ENCODE results near the gene SMPD3. TPM values are rescaled to one million over a fixed set of nuclear protein-coding genes. Genes with fewer than 3 reads are reported as not detected.
A peak's percentile ranks its signal among the peaks of the same experiment; 100 is the strongest.
"Not testable (repeated sequence)": the region's sequence is repeated elsewhere in the genome, so short reads cannot be mapped to it uniquely, and the experiment has no call there.

SMPD3 gene
- total RNA-seq (2021) (0.17 and 0.70 TPM in 2 replicates), Bru-seq, nascent RNA (percentile 10 among the genes with signal in this experiment), BruChase-seq, experiment 1, labeled RNA remaining after a 2-hour chase (percentile 7 among the genes with signal in this experiment), BruChase-seq, experiment 2, labeled RNA remaining after a 6-hour chase (percentile 10 among the genes with signal in this experiment)
- long read RNA-seq = 0 reads

- peaks cover 24% of the 10 kb centered on the region for H3K27me3 ChIP-seq (replicated peaks; ENCODE audit: insufficient read depth, low read depth, low read length, poor library complexity)
Measured at GRCh38 chr16:68448360-68448970, at the start of gene SMPD3. TSS of gene SMPD3 (minus strand) at chr16:68448508. CDS start at chr16:68372181, 76,327 bp downstream.

GRCh38 chr16:68496689-68497088 is 48.4 kb upstream of the SMPD3 start:
- Histone ChIP-seq H3K36me3 (ENCODE audit: insufficient read depth, low read length, poor library complexity, severe bottlenecking) (no peaks in the 10 kb centered on the region), H3K4me3 (ENCODE audit: low read depth, low read length, poor library complexity, severe bottlenecking) (no peak overlapping the region), H3K9me3 (ENCODE audit: low read depth, low read length, poor library complexity, severe bottlenecking) (no peaks in the 10 kb centered on the region), H3K4me1 (ENCODE audit: insufficient read depth, low read length, poor library complexity, severe bottlenecking) (no peaks in the 10 kb centered on the region), H3K27ac (ENCODE audit: low read depth, low read length, poor library complexity, severe bottlenecking) (no peak overlapping the region), H3K27me3 (replicated peaks; ENCODE audit: insufficient read depth, low read depth, low read length, poor library complexity) (peaks cover 1% of the 10 kb centered on the region)
- no peak for DNase-seq (ENCODE audit: low spot score)
- TF ChIP-seq CTCF (conservative IDR thresholded peaks at IDR 0.05; ENCODE audit: low read depth, low read length) (no peak), EZH2 (IDR thresholded peaks at IDR 0.05; ENCODE audit: borderline replicate concordance, low read depth, low read length, poor library complexity, severe bottlenecking) (no peak)
- BruUV-seq (replicated peaks) = no TSS peak
- intact Hi-C loops (cut with micrococcal nuclease; ENCODE audit: unreplicated experiment) = no loop called here
- CTCF ChIA-PET = no interaction called here
- POLR2A ChIA-PET (ENCODE audit: low non-redundant PET) = no interaction called here

More at GRCh38 chr16:68448360-68448970, at the start of gene SMPD3:
- TF ChIP-seq EZH2 (IDR thresholded peaks at IDR 0.05; ENCODE audit: borderline replicate concordance, low read depth, low read length, poor library complexity, severe bottlenecking) (no peak), CTCF (conservative IDR thresholded peaks at IDR 0.05; ENCODE audit: low read depth, low read length) (no peak)
- Histone ChIP-seq H3K9me3 (ENCODE audit: low read depth, low read length, poor library complexity, severe bottlenecking) (no peaks in the 10 kb centered on the region), H3K27ac (ENCODE audit: low read depth, low read length, poor library complexity, severe bottlenecking) (no peak within 1 kb of the TSS), H3K4me3 (ENCODE audit: low read depth, low read length, poor library complexity, severe bottlenecking) (peak within 1 kb of the TSS; percentile 35), H3K36me3 (ENCODE audit: insufficient read depth, low read length, poor library complexity, severe bottlenecking) (no peaks in the 10 kb centered on the region), H3K4me1 (ENCODE audit: insufficient read depth, low read length, poor library complexity, severe bottlenecking) (peaks cover 9% of the 10 kb centered on the region)
- CTCF ChIA-PET = no interaction called here
- intact Hi-C loops (cut with micrococcal nuclease; ENCODE audit: unreplicated experiment) = loop anchor here (5.0 kb wide), 3 partner anchors 34 to 74 kb away; no protein-coding TSS in a partner anchor
- peak; percentile 100 for DNase-seq (ENCODE audit: low spot score)
- POLR2A ChIA-PET (ENCODE audit: low non-redundant PET) = no interaction called here
- no TSS peak for BruUV-seq (replicated peaks)

DNA sequence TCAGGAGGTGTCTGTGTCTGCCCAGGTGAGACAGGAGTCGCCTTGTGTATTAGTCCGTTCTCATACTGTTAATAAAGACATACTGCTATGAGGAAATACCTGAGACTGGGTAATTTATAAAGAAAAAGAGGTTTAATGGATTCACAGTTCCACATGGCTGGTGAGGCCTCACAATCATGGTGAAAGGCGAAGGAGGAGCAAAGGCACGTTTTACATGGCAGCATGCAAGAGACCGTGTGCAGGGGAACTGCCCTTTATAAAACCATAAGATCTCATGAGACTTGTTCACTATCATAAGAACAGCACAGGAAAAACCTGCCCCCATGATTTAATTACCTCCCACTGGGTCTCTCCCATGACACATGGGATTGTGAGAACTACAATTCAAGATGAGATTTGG is 46.0 kb upstream of the SMPD3 start:
- BruUV-seq (replicated peaks); POLR2A ChIA-PET (ENCODE audit: low non-redundant PET); H3K27me3 ChIP-seq (replicated peaks; ENCODE audit: insufficient read depth, low read depth, low read length, poor library complexity); intact Hi-C loops (cut with micrococcal nuclease; ENCODE audit: unreplicated experiment); H3K36me3 ChIP-seq (ENCODE audit: insufficient read depth, low read length, poor library complexity, severe bottlenecking); CTCF ChIA-PET; DNase-seq (ENCODE audit: low spot score); H3K9me3 ChIP-seq (ENCODE audit: low read depth, low read length, poor library complexity, severe bottlenecking); H3K4me3 ChIP-seq (ENCODE audit: low read depth, low read length, poor library complexity, severe bottlenecking); H3K27ac ChIP-seq (ENCODE audit: low read depth, low read length, poor library complexity, severe bottlenecking); H3K4me1 ChIP-seq (ENCODE audit: insufficient read depth, low read length, poor library complexity, severe bottlenecking): not testable (repeated sequence)
